Daoy (cell line): ENCODE results near the gene VPS51. TPM values are rescaled to one million over a fixed set of nuclear protein-coding genes. Genes with fewer than 3 reads are reported as not detected.

ENCODE experiments used
- DNase-seq: peaks from one replicate; pipeline ENCODE4 v3.0.0-alpha.2; 2015; ENCODE audit warnings: low read depth
- total RNA-seq: library from RNA; depleted of rRNA; stranded (reverse); fragments of >200 nt; shearing (Covaris generic); gene quantifications from 2 replicates; pipeline ENCODE4 v1.2.3, GENCODE V29; 2014

Gene VPS51
- total RNA-seq, 1 experiment from 2014 or later: 333 TPM

GRCh38 chr11:65107078-65107477 is 11.1 kb downstream of the VPS51 start:
- no peak for DNase-seq

- DNase-seq: no peak
Measured at GRCh38 chr11:65107751-65108468, 11.9 kb downstream of the VPS51 start.

- DNase-seq: no peak
Measured at GRCh38 chr11:65108469-65109123, 12.6 kb downstream of the VPS51 start.

DNA sequence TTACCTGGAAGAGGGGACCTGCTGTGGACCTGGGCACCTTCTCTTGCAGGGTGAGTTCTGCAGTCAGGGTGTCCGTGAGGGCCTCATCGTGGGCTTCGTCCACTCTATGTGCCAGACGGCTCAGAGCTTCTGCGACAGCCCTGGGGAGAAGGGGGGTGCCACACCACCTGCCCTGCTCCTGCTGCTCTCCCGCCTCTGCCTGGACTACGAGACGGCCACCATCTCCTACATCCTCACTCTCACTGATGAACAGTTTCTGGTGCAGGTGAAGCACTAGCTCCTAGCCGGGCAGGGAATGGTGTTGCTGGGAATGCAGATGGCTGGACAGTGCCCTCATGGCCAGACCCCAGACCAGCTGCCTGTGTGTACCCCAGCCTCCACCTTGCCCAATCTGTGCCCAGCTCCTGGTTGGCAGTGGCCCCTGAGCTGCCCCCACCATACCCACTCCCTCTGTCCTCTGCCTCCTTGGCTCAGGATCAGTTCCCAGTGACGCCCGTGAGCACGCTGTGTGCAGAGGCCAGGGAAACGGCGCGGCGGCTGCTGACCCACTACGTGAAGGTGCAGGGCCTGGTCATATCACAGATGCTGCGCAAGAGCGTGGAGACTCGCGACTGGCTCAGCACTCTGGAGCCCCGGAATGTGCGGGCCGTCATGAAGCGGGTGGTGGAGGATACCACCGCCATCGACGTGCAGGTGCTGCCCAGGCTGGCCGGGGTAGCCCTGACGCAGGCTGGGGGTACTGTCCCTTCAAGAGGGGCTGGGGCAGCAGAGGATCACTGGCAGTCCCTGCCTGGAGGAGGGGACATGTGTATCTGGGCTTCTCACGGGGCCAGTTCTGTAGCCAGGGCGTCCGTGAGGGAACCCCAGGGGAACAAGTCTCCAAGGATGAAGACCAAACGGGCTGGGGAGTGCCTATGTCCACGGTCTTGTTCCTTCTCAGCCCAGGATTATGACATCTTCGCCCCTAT is 13.5 kb downstream of the VPS51 start:
- DNase-seq: no peak

- peak; percentile 77 for DNase-seq
Measured at GRCh38 chr11:65110354-65110861, 14.4 kb downstream of the VPS51 start.

DNA sequence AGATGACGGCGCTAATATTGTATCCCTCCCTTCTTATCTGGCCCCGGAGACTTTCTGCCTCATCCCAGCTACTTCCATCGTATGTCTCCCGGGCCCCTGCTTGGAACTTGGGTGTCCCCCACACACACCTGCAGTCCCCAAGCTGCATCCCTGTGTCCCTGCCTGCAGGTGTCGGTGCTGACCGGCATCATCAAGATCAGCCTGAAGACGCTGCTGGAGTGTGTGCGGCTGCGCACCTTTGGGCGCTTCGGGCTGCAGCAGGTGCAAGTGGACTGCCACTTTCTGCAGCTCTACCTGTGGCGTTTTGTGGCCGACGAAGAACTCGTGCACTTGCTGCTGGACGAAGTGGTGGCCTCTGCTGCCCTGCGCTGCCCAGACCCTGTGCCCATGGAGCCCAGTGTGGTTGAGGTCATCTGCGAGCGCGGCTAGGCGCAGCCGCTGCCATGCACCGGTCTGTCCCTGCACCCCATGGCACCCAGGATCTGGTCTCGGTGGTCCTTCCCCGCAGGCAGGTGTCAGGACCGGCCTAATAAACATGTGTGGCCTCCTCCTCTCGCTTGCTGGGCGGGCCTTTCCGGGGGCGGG is 15.2 kb downstream of the VPS51 start:
- no peak for DNase-seq

- peak; percentile 94 for DNase-seq
Measured at GRCh38 chr11:65111744-65112545, 15.9 kb downstream of the VPS51 start, which contains the start of gene TM7SF2. Gene TM7SF2, plus strand, starts transcription at chr11:65111872. Its CDS starts 144 bp downstream, at chr11:65112016.

- DNase-seq: peak; percentile 34
Measured at GRCh38 chr11:65112546-65113360, 16.7 kb downstream of the VPS51 start.

DNA sequence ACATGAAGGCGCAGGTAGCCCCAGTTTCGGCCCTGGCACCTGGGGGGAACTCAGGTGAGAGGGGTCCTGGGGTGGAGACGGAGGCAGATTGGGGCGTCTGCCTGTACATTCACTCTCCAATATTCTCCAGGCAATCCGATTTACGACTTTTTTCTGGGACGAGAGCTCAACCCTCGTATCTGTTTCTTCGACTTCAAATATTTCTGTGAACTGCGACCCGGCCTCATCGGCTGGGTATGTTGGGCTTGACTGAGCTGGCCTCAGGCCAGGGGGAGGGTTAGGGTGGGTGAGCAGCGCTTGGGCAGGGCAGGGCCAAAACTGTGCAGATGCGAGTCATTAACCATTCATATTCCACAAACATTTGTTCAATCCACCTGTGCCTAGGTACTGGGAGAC is 17.3 kb downstream of the VPS51 start:
- DNase-seq: no peak

- DNase-seq: no peak
Measured at GRCh38 chr11:65113839-65114238, 17.8 kb downstream of the VPS51 start.

GRCh38 chr11:65114538-65115171 is 18.6 kb downstream of the VPS51 start:
- no peak for DNase-seq

DNA sequence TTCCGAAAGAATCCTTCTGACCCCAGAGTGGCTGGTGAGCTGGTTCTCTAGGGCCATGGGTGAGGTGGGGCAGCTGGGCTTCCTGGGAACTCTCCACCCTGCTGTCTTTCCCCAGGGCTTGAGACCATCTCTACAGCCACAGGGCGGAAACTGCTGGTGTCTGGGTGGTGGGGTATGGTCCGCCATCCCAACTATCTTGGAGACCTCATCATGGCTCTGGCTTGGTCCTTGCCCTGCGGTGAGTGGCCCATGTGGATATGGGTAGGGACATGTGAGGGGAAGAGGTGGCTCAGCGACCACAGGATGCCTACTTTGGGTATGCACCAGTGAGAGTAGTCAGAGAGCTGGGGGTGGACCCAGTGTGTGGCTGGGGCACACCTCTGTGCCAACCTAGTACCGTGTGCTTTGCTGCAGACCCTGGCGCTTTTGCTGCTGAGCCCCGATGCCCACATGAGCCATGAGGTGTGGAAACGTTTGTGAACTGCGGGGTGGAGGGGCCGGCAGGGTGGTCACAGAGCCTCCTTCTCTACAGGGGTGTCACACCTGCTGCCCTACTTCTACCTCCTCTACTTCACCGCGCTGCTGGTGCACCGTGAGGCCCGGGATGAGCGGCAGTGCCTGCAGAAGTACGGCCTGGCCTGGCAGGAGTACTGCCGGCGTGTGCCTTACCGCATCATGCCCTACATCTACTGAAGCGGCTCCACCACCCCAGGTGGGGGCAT is 19.5 kb downstream of the VPS51 start:
- no peak for DNase-seq

DNA sequence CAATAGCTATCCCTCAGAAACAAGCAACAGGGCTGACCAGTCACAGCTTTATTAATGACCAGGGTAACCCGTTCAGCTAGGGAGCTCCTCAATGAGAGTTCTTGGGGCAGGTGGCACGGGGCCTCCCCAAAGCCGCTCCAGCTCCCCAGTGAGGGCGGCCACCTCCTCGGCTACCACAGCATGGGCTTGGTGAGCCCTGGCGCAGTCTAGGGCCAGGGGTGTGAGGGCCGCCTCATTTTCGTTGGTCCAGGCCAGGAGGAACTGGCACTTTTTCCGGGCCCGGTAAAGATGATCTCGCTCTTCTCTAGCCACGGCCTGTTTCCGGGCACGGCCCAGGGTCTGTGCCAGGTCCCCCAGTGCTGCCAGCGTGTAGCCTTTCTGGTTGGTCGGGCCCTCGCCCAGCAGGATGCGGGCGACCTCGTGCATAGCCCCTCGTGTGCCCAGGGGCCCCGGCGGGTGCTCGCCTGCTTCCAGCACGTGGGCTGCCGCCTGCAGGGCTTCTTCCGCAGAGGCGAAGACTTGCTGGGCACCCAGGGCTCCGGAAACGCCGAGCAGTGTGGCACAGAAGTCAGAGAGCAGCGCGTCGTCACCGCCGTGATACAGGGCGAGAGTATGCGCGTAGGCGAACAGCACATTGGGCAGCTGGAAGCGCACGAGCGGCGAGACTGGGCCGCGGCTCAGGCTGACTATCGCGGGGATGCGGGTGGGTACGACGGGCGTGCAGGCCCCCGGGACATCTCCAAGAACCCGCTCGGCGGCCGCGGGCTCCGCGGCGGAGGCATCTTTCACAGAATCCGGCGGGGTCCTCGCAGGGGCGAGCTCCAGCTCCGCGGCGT is 20.6 kb downstream of the VPS51 start:
- peak; percentile 67 for DNase-seq

GRCh38 chr11:65117206-65118096 is 21.4 kb downstream of the VPS51 start, which contains the start of gene ZNHIT2:
Gene ZNHIT2, minus strand, starts transcription at chr11:65117701. Its CDS starts 48 bp downstream, at chr11:65117653.
- peak; percentile 98 for DNase-seq

GRCh38 chr11:65118097-65118837 is 22.3 kb downstream of the VPS51 start:
- no peak for DNase-seq
